ENCODE results near the gene PRLHR. TPM values are rescaled to one million over a fixed set of nuclear protein-coding genes. Genes with fewer than 3 reads are reported as not detected.

Gene PRLHR
- not detected in 2 replicates for total RNA-seq

GRCh38 chr10:118595598-118596425 lies at the start of gene PRLHR:
Gene PRLHR (minus strand): TSS chr10:118595648. CDS start chr10:118595244, 404 bp downstream.

Other genes with a start within 250 kb of the PRLHR start
- gene CACUL1, start 159.3 kb upstream of the PRLHR start, total RNA-seq = 23.7 and 29.4 TPM in 2 replicates

Data from tracheal epithelial cell (primary cell).